Left colon (tissue), 2 donors: ENCODE results near the gene STMND1. TPM values are rescaled to one million over a fixed set of nuclear protein-coding genes. Genes with fewer than 3 reads are reported as not detected.
A peak's percentile ranks its signal among the peaks of the same experiment; 100 is the strongest.

Experiments used
- ATAC-seq: fragments of 200-7000 bp; cut with Tn5 transposase; one replicate; pipeline ENCODE4 v1.9.1; 2020; ENCODE audit warnings: mild to moderate bottlenecking, moderate library complexity
- DNase-seq, 2 donors: peaks; one replicate each; pipeline ENCODE4 v3.0.0-alpha.2; 2020
- intact Hi-C, 2 donors: fragments of 100-400 bp; cut with DNase I in 1 of 2; cut with micrococcal nuclease in 1 of 2; formaldehyde crosslinking; loops; one replicate each; pipeline versions ENCODE4 v1.11.2 to v1.14.0; 2022; cut with DNase I, micrococcal nuclease
- total RNA-seq, 2 donors: library from RNA; stranded (reverse); fragmentation: NEBNext Ultra II Directional; extraction: Animal tissue kit (Norgen Biotek cat#: 25700); gene quantifications; one replicate each; pipeline ENCODE4 v1.2.1, GENCODE V29; 2021
- donor health status: DM: no; HTN: no; CAD: no.
- donor health status: DM: yes; HTN: yes; CAD: no.

Gene STMND1
- total RNA-seq, 2 donors from 2014 or later = 0.92 to 1.4 TPM

GRCh38 chr6:17152703-17153102 is 50.9 kb downstream of the STMND1 start:
- intact Hi-C loops = no loop called here
- DNase-seq (no peak), ATAC-seq (no peak)

GRCh38 chr6:17156112-17156921 is 54.5 kb downstream of the STMND1 start:
- DNase-seq = peak in 1 of 2 donors; percentile 81
- peak; percentile 31 for ATAC-seq
- intact Hi-C loops = loop anchor here in 1 of 2 donors (2.0 to 5.0 kb wide), 2 partner anchors 428 to 646 kb away; no protein-coding TSS in a partner anchor

DNA sequence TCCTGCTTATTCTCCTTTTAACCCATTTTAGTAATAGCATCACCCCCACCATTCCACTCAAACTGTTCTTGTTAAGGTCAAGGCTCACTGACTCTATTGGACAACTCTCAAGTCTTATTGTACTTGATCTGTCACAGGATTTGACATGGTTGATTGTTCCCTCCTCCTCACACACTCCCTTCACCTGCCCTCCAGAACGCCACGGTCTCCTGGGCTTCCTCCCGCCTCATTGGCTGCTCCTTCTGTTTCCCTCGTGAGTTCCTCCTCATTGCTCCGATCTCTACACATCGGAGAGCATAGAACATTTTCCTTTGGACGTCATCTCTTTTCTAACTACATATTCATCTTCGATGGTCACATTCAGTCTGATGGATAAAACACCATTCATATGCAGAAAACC is 55.1 kb downstream of the STMND1 start:
- intact Hi-C loops = loop anchor here in 1 of 2 donors (2.0 to 5.0 kb wide), 2 partner anchors 428 to 645 kb away; no protein-coding TSS in a partner anchor
- DNase-seq (no peak), ATAC-seq (no peak)

DNA sequence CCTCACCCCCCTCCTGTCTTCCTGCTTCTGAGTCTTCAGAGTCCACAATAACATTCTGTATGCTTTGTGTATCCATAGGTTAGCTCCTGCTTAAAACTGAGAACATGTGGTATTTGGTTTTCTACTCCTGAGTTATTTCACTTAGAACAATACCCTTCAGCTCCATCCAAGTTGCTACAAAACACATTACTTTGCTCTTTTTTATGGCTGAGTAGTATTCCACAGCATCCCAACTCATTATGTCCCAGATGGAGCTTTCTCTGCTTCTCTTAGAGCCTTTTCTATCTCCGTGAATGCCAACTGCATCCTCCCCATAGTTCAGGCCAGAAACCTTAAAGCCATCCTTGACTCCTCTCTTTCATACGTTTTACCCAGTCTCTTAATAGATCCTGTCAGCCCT is 55.8 kb downstream of the STMND1 start:
- intact Hi-C loops = loop anchor here in 1 of 2 donors (2.0 to 5.0 kb wide), 2 partner anchors 427 to 645 kb away; no protein-coding TSS in a partner anchor
- ATAC-seq (no peak), DNase-seq (no peak)

DNA sequence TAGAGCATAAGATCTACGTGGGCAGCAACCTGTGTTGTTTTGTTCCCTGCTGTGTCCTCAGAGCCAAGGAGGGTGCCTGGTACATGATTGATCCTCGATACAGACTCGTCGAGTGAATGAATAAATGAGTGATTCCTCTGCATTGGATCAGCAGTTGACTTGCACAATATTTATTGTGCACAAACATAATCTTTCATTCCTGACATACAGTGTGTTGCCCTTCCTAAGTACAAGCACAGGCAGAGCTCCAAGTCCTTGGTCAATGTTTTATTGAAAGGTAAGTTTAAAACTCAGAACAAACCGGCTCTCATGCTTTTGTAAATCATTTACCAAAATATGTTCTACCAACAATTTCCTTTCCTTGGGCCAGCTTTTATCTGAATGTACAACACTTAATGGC is 57.4 kb downstream of the STMND1 start:
- peak; percentile 24 to 52 for DNase-seq
- intact Hi-C loops = loop anchor here in 1 of 2 donors (5.0 kb wide), 1 partner anchor 643 kb away; no protein-coding TSS in a partner anchor
- ATAC-seq = peak; percentile 97

DNA sequence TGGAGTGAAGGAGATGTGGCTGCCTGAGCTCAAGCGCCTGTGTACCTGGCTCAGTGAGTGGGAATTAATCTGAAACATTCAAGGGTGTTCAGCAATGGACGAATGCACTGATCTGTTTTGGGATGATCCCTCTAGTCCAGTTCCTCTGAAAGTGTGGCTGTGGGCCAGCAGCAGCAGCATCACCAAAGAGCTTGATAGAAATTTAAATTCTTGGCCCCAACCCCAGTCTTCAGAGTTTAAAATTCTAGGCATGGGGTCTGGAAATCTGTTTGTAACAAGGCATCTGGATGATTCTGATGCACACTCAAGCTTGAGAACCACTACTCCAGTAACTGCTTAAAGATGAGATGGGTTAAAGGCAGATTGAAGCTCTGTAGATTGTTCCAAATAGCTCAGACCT is 59.2 kb downstream of the STMND1 start:
- intact Hi-C loops = no loop called here
- DNase-seq (no peak), ATAC-seq (no peak)

GRCh38 chr6:17165383-17165782 is 63.5 kb downstream of the STMND1 start:
- no peak for ATAC-seq
- no peak for DNase-seq
- intact Hi-C loops = no loop called here

DNA sequence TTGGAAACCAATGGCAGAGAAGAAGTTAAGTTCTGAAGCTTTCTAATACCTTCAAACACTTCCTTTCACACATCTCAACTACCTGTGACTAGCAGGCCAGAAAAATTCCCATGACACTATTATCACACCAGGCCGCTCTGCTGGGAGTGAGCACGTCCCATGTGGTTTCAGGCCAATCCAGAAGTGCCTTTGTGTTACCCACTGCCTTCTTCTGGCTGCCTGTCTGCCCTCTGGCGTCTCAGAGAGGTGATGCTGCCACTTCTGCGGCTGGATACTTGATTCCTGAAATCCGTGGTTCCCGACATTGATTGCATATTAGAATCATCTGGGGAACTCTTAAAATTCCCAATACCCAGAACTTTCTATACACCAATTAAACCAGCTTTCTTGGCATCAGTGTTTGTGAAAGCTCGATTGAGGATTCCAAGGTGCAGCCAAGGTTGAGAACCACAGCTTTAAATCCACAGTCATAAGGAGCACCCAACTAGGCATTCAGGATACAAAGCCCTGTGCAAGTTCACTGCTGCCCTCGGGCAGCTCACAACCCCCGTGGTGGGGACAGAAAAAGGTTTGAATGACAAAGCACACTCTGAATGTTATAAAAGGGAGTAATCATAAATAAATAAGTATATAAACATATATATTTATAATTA is 65.6 kb downstream of the STMND1 start:
- ATAC-seq = peak; percentile 95
- intact Hi-C loops = no loop called here
- peak; percentile 45 to 50 for DNase-seq

- ATAC-seq = no peak
- DNase-seq = no peak
- intact Hi-C loops = no loop called here
These were observed 67.4 kb downstream of the STMND1 start for GRCh38 chr6:17169291-17169690.

GRCh38 chr6:17169711-17170110 is 67.9 kb downstream of the STMND1 start:
- ATAC-seq (no peak), DNase-seq (no peak)
- intact Hi-C loops = no loop called here

DNA sequence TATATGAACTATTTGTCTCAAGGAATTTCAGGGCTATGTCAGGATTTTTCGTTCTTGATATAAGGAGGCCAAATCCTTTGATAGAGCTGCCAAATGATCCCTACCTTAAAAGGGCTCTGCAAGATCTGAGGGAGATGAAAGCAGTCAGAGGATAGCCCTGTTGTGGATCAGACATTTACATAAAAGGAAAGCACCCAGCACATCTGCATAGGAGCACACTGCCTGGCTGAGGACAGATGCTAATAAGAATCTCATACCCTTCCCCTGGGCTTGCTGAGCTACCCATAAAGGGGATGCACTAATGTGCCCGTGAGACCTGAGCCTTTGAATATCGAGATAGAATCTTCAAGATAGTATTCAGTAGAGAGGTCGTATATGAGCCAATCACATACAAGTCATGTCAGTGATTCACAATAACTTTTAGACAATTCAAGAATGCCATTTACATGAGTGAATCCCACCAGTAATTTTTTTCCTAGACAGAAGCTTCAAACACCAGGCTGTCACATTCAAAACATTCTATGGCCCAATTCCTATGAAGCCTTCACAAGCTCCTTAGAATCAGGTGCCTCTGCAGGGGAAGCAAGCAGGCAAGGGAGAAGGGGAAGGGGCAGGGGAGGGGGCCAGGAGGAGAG is 71.1 kb downstream of the STMND1 start:
- no peak for DNase-seq
- intact Hi-C loops = no loop called here
- no peak for ATAC-seq

GRCh38 chr6:17178326-17178725 is 76.5 kb downstream of the STMND1 start:
- DNase-seq = no peak
- intact Hi-C loops = no loop called here
- no peak for ATAC-seq

- ATAC-seq = no peak
- no peak for DNase-seq
- intact Hi-C loops = no loop called here
These were observed 77.1 kb downstream of the STMND1 start for GRCh38 chr6:17178754-17179529.

DNA sequence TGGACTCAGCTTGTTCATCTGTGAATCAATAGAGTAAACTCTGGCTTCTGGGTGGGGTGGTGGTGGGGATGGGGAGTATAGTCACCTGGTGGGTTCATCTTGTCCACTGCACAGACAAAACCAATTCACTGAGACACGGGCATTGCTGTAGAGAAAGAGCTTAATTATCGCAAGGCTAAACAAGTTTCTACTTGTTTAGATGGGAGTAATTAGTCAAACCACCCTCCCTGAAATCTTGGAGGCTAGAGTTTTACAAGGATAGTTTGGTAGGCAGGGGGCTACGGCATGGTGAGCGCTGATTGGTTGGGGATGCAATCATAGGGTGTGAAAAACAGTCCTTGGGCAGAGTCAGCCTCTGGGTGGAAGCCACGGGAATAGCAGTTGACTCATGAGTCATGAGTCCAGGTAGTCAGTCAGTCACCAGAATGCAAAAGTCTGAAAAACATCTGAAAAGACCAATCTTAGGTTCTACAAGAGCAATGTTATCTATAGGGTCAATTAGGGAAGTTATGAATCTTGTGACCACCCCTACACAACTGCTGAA is 77.8 kb downstream of the STMND1 start:
- ATAC-seq = no peak
- intact Hi-C loops = no loop called here
- no peak for DNase-seq

Other genes starting within 250 kb of the STMND1 start
- gene RBM24, start 179.3 kb downstream of the STMND1 start, total RNA-seq = 1 to 10 TPM; 3.2 to 8.8 TPM